PC-3 (cell line): ENCODE results near the gene C16orf74.

Experiments used
- CTCF ChIP-seq: fragments of 300-600 bp; sonication (generic); conservative IDR thresholded peaks from 2 replicates; pipeline ENCODE4 v1.5.1; 2017; ENCODE audit warnings: antibody characterized with exemption, low read depth, mild to moderate bottlenecking, low read length
- EZH2 ChIP-seq: fragments of 300-600 bp; sonication (generic); IDR thresholded peaks from one replicate; pipeline ENCODE4 v1.6.1; 2017; ENCODE audit warnings: antibody characterized with exemption, mild to moderate bottlenecking, low read length; ENCODE audit not compliant: unreplicated experiment

GRCh38 chr16:85665929-85666328 is 85.0 kb downstream of the C16orf74 start:
- no peak for TF ChIP-seq CTCF
- no peak for TF ChIP-seq EZH2
